HCT116 (cell line): Measurements from ENCODE around the gene PRPF38A. TPM values are rescaled to one million over a fixed set of nuclear protein-coding genes. Genes with fewer than 3 reads are reported as not detected.

Experiments used
- ATAC-seq: fragments of 200-7000 bp; cut with Tn5 transposase; 2 replicates; pipeline ENCODE4 v1.9.1; 2020; ENCODE audit warnings: mild to moderate bottlenecking, moderate library complexity
- BruUV-seq: library from RNA; stranded (reverse); fragments of 400-500 nt; replicated peaks from 2 replicates; lab custom pipeline; 2021; lab: Mats Ljungman, UMichigan
- CTCF ChIA-PET: fragments of 300-600 bp; sonication (Branson Sonifier 250); formaldehyde crosslinking; loops from one replicate; lab custom pipeline; 2021; ENCODE audit warnings: antibody characterized with exemption; lab: Charles Lee
- POLR2A ChIA-PET: fragments of 300-600, 350-600 bp; sonication (Branson Sonifier 250); formaldehyde crosslinking; loops from one replicate; lab custom pipeline; 2021; ENCODE audit warnings: antibody characterized with exemption; lab: Charles Lee
- RAD21 ChIA-PET, 2 experiments: fragments of 300-600 bp; sonication (Branson Sonifier 250); formaldehyde crosslinking; loops; one replicate each; lab custom pipeline; 2023; ENCODE audit warnings: low total read pairs in 2 of 2; ENCODE audit not compliant: uncharacterized antibody in 2 of 2, unreplicated experiment in 2 of 2, low non-redundant PET in 1 of 2; lab: Charles Lee
- DNase-seq: peaks from one replicate; pipeline ENCODE4 v3.0.0-alpha.2; 2010; ENCODE audit warnings: low read depth, low spot score
- H2AFZ ChIP-seq: fragments of 200-600 bp; shearing (Covaris generic), sonication (generic); 2 replicates; pipeline ENCODE4 v1.6.1; 2017; ENCODE audit warnings: low read depth, mixed run types, mixed read lengths, antibody characterized with exemption, low read length; ENCODE audit not compliant: poor library complexity, severe bottlenecking
- H3K27ac ChIP-seq: 2 replicates; pipeline ENCODE4 v1.5.1; 2012; ENCODE audit warnings: low read depth, low read length
- H3K27me3 ChIP-seq: fragments of 200-600 bp; sonication (generic); 2 replicates; pipeline ENCODE4 v1.6.1; 2016; ENCODE audit warnings: mixed run types, low read length, mixed read lengths; ENCODE audit not compliant: insufficient read depth
- H3K36me3 ChIP-seq, 2 experiments: fragments of 200-500 bp in 1 of 2; fragments of 200-600 bp in 1 of 2; sonication (Bioruptor generic) in 1 of 2; sonication (generic) in 1 of 2; 2 replicates each; pipeline versions ENCODE4 v1.5.1 to v1.6.1; 2014 to 2016; ENCODE audit warnings: low read length in 2 of 2, inconsistent platforms in 1 of 2, mixed read lengths in 1 of 2, mixed run types in 1 of 2; ENCODE audit not compliant: insufficient read depth in 2 of 2, control insufficient read depth in 1 of 2
- H3K4me1 ChIP-seq, 2 experiments: fragments of 200-600 bp in 1 of 2; sonication (generic) in 1 of 2; 2 replicates each; pipeline versions ENCODE4 v1.5.1 to v1.6.1; 2012 to 2017; ENCODE audit warnings: low read length in 2 of 2, inconsistent platforms in 1 of 2, mild to moderate bottlenecking in 1 of 2, mixed read lengths in 1 of 2, mixed run types in 1 of 2, moderate library complexity in 1 of 2; ENCODE audit not compliant: insufficient read depth in 2 of 2, control insufficient read depth in 1 of 2
- H3K4me2 ChIP-seq: fragments of 200-600 bp; sonication (generic); 2 replicates; pipeline ENCODE4 v1.6.1; 2017; ENCODE audit warnings: mixed run types, low read length, mixed read lengths
- H3K4me3 ChIP-seq, 2 experiments: fragments of 200-600 bp in 1 of 2; sonication (generic) in 1 of 2; replicated peaks in 1 of 2; 2 replicates each; pipeline ENCODE4 v1.5.1; 2011 to 2016; ENCODE audit warnings: low read length in 2 of 2, control low read depth in 1 of 2, low read depth in 1 of 2, mild to moderate bottlenecking in 1 of 2, mixed read lengths in 1 of 2, mixed run types in 1 of 2
- H3K79me2 ChIP-seq: fragments of 200-600 bp; sonication (generic); 2 replicates; pipeline ENCODE4 v1.6.1; 2017; ENCODE audit warnings: mild to moderate bottlenecking, mixed run types, low read length, moderate library complexity, mixed read lengths; ENCODE audit not compliant: insufficient read depth
- H3K9ac ChIP-seq: fragments of 200-600 bp; sonication (generic); 2 replicates; pipeline ENCODE4 v1.6.1; 2016; ENCODE audit warnings: low read length, mixed read lengths
- H3K9me2 ChIP-seq: fragments of 200-600 bp; sonication (generic), shearing (Covaris generic); 2 replicates; pipeline ENCODE4 v1.6.1; 2017; ENCODE audit warnings: mixed run types, mild to moderate bottlenecking, moderate library complexity; ENCODE audit not compliant: insufficient read depth
- H3K9me3 ChIP-seq, 2 experiments: fragments of 200-500 bp in 1 of 2; fragments of 200-600 bp in 1 of 2; sonication (Bioruptor generic) in 1 of 2; sonication (generic) in 1 of 2; 2 replicates each; pipeline ENCODE4 v1.6.1; 2014 to 2017; ENCODE audit warnings: low read length in 2 of 2, mixed read lengths in 2 of 2, inconsistent platforms in 1 of 2, low read depth in 1 of 2, mild to moderate bottlenecking in 1 of 2, mixed run types in 1 of 2, moderate library complexity in 1 of 2; ENCODE audit not compliant: control insufficient read depth in 1 of 2, insufficient read depth in 1 of 2
- H4K20me1 ChIP-seq: fragments of 200-600 bp; sonication (generic), shearing (Covaris generic); 2 replicates; pipeline ENCODE4 v1.6.1; 2017; ENCODE audit warnings: mixed run types, mild to moderate bottlenecking, moderate library complexity; ENCODE audit not compliant: insufficient read depth
- CBX3 ChIP-seq: IDR thresholded peaks from 2 replicates; pipeline ENCODE4 v1.6.1; 2012; ENCODE audit warnings: low read depth
- CEBPB ChIP-seq: IDR thresholded peaks from 2 replicates; pipeline ENCODE4 v1.6.1; 2012; ENCODE audit warnings: low read depth
- EZH2 ChIP-seq: fragments of 200-600 bp; sonication (generic); IDR thresholded peaks from 2 replicates; pipeline ENCODE4 v1.6.1; 2017; ENCODE audit warnings: antibody characterized with exemption, mixed run types
- EZH2phosphoT487 ChIP-seq: fragments of 200-600 bp; IDR thresholded peaks from 2 replicates; pipeline ENCODE4 v1.6.1; 2018; ENCODE audit warnings: antibody characterized with exemption, borderline replicate concordance
- FOSL1 ChIP-seq: IDR thresholded peaks from 2 replicates; pipeline ENCODE4 v1.6.1; 2012; ENCODE audit warnings: low read depth
- POLR2A ChIP-seq: IDR thresholded peaks from 2 replicates; pipeline ENCODE4 v1.7.0; 2011; ENCODE audit warnings: borderline replicate concordance; ENCODE audit not compliant: insufficient read depth, insufficient read length; ENCODE audit errors: extremely low read depth
- RAD21 ChIP-seq: IDR thresholded peaks from 2 replicates; pipeline ENCODE4 v1.6.1; 2012; ENCODE audit warnings: low read depth, mild to moderate bottlenecking
- SIN3A ChIP-seq: IDR thresholded peaks from 2 replicates; pipeline ENCODE4 v1.6.1; 2012; ENCODE audit warnings: low read depth
- SP1 ChIP-seq: IDR thresholded peaks from 2 replicates; pipeline ENCODE4 v1.6.1; 2012; ENCODE audit warnings: low read depth
- SRF ChIP-seq: IDR thresholded peaks from 2 replicates; pipeline ENCODE4 v1.6.1; 2012; ENCODE audit warnings: low read depth
- YY1 ChIP-seq: IDR thresholded peaks from 2 replicates; pipeline ENCODE4 v1.6.1; 2011; ENCODE audit warnings: low read length, low read depth, moderate library complexity, mild to moderate bottlenecking; ENCODE audit not compliant: insufficient replicate concordance; ENCODE audit errors: extremely low read depth
- ZFX ChIP-seq: fragments of 450-650 bp; IDR thresholded peaks from 2 replicates; pipeline ENCODE4 v1.6.1; 2017
- intact Hi-C: fragments of 100-400 bp; cut with micrococcal nuclease; formaldehyde crosslinking; loops from 2 replicates; pipeline ENCODE4 v1.10.0; 2022
- total RNA-seq: library from RNA; stranded (reverse); gene quantifications from one replicate; pipeline ENCODE4 v1.2.1, GENCODE V29; 2021; ENCODE audit not compliant: unreplicated experiment
- TF ChIP-seq, protein P1 (sequence below): IDR thresholded peaks from 2 replicates; pipeline ENCODE4 v1.6.1; 2011; ENCODE audit warnings: mild to moderate bottlenecking, low read length, moderate library complexity; ENCODE audit not compliant: insufficient replicate concordance; ENCODE audit errors: extremely low read depth
- TF ChIP-seq, protein P2 (sequence below): IDR thresholded peaks from 2 replicates; pipeline ENCODE4 v1.6.1; 2012
- TF ChIP-seq, protein P3 (sequence below), 3 experiments: fragments of 200-600 bp in 1 of 3; sonication (generic) in 1 of 3; IDR thresholded peaks in 2 of 3; conservative IDR thresholded peaks in 1 of 3; 2 replicates each; pipeline ENCODE4 v1.5.1; 2012 to 2017; ENCODE audit warnings: low read depth in 2 of 3, low read length in 2 of 3, antibody characterized with exemption in 1 of 3, borderline replicate concordance in 1 of 3, control low read depth in 1 of 3, mild to moderate bottlenecking in 1 of 3, mixed read lengths in 1 of 3, mixed run types in 1 of 3, moderate library complexity in 1 of 3; ENCODE audit not compliant: insufficient read depth in 1 of 3
- TF ChIP-seq, protein P4 (sequence below): IDR thresholded peaks from 2 replicates; pipeline ENCODE4 v1.6.1; 2012; ENCODE audit warnings: low read depth
- TF ChIP-seq, protein P5 (sequence below): IDR thresholded peaks from 2 replicates; pipeline ENCODE4 v1.6.1; 2012

Gene PRPF38A
- total RNA-seq, 1 experiment from 2014 or later: 50.2 TPM

DNA sequence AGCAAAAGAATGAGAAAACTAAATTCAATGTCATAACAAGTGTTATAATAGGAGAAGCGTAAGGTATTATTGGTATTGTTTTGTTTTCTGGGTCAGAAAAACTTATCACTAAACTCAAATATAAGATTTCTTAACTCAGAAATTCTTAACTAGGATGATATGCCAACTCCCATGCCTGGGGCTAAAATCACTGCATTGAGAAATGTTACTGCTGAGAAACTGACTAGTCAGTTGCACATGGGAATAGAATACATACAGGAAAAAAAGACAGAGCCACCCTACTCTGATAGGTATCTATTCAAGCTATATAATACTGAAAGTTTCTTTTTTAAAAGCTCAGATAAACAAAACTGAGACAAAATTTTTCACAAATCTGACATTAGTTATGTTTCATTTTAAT, 56.3 kb downstream of the PRPF38A start:
- Histone ChIP-seq H3K4me3 (no peak overlapping the region), H3K4me2 (no peak overlapping the region), H2AFZ (no peak overlapping the region), H4K20me1 (no peaks in the 10 kb centered on the region), H3K9ac (no peak overlapping the region), H3K27ac (no peak overlapping the region), H3K36me3 (no peaks in the 10 kb centered on the region), H3K9me3 (no peaks in the 10 kb centered on the region), H3K4me1 (no peaks in the 10 kb centered on the region), H3K27me3 (no peaks in the 10 kb centered on the region), H3K9me2 (no peaks in the 10 kb centered on the region), H3K79me2 (no peaks in the 10 kb centered on the region)
- no peak for ATAC-seq
- intact Hi-C loops: no loop called here
- TF ChIP-seq POLR2A: no peak
- no peak for TF ChIP-seq SRF
- TF ChIP-seq, protein P1, sequence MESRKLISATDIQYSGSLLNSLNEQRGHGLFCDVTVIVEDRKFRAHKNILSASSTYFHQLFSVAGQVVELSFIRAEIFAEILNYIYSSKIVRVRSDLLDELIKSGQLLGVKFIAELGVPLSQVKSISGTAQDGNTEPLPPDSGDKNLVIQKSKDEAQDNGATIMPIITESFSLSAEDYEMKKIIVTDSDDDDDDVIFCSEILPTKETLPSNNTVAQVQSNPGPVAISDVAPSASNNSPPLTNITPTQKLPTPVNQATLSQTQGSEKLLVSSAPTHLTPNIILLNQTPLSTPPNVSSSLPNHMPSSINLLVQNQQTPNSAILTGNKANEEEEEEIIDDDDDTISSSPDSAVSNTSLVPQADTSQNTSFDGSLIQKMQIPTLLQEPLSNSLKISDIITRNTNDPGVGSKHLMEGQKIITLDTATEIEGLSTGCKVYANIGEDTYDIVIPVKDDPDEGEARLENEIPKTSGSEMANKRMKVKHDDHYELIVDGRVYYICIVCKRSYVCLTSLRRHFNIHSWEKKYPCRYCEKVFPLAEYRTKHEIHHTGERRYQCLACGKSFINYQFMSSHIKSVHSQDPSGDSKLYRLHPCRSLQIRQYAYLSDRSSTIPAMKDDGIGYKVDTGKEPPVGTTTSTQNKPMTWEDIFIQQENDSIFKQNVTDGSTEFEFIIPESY: no peak
- TF ChIP-seq FOSL1: no peak
- TF ChIP-seq, protein P2, sequence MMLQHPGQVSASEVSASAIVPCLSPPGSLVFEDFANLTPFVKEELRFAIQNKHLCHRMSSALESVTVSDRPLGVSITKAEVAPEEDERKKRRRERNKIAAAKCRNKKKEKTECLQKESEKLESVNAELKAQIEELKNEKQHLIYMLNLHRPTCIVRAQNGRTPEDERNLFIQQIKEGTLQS: no peak
- TF ChIP-seq EZH2: no peak
- no peak for TF ChIP-seq SP1
- no peak for TF ChIP-seq CEBPB
- no peak for TF ChIP-seq SIN3A
- no peak for TF ChIP-seq RAD21
- TF ChIP-seq YY1: no peak
- no peak for TF ChIP-seq ZFX
- TF ChIP-seq, protein P3, sequence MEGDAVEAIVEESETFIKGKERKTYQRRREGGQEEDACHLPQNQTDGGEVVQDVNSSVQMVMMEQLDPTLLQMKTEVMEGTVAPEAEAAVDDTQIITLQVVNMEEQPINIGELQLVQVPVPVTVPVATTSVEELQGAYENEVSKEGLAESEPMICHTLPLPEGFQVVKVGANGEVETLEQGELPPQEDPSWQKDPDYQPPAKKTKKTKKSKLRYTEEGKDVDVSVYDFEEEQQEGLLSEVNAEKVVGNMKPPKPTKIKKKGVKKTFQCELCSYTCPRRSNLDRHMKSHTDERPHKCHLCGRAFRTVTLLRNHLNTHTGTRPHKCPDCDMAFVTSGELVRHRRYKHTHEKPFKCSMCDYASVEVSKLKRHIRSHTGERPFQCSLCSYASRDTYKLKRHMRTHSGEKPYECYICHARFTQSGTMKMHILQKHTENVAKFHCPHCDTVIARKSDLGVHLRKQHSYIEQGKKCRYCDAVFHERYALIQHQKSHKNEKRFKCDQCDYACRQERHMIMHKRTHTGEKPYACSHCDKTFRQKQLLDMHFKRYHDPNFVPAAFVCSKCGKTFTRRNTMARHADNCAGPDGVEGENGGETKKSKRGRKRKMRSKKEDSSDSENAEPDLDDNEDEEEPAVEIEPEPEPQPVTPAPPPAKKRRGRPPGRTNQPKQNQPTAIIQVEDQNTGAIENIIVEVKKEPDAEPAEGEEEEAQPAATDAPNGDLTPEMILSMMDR (IDR thresholded peaks at IDR 0.05 in 2 of 3, conservative IDR thresholded peaks at IDR 0.05 in 1 of 3; ENCODE audit: borderline replicate concordance in 1 of 3, insufficient read depth in 1 of 3, low read depth in 2 of 3, low read length in 2 of 3): no peak
- TF ChIP-seq, protein P4, sequence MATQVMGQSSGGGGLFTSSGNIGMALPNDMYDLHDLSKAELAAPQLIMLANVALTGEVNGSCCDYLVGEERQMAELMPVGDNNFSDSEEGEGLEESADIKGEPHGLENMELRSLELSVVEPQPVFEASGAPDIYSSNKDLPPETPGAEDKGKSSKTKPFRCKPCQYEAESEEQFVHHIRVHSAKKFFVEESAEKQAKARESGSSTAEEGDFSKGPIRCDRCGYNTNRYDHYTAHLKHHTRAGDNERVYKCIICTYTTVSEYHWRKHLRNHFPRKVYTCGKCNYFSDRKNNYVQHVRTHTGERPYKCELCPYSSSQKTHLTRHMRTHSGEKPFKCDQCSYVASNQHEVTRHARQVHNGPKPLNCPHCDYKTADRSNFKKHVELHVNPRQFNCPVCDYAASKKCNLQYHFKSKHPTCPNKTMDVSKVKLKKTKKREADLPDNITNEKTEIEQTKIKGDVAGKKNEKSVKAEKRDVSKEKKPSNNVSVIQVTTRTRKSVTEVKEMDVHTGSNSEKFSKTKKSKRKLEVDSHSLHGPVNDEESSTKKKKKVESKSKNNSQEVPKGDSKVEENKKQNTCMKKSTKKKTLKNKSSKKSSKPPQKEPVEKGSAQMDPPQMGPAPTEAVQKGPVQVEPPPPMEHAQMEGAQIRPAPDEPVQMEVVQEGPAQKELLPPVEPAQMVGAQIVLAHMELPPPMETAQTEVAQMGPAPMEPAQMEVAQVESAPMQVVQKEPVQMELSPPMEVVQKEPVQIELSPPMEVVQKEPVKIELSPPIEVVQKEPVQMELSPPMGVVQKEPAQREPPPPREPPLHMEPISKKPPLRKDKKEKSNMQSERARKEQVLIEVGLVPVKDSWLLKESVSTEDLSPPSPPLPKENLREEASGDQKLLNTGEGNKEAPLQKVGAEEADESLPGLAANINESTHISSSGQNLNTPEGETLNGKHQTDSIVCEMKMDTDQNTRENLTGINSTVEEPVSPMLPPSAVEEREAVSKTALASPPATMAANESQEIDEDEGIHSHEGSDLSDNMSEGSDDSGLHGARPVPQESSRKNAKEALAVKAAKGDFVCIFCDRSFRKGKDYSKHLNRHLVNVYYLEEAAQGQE: no peak
- TF ChIP-seq EZH2phosphoT487: no peak
- TF ChIP-seq CBX3: no peak
- TF ChIP-seq, protein P5, sequence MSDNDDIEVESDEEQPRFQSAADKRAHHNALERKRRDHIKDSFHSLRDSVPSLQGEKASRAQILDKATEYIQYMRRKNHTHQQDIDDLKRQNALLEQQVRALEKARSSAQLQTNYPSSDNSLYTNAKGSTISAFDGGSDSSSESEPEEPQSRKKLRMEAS: no peak
- CTCF ChIA-PET: no interaction called here
- RAD21 ChIA-PET: no interaction called here
- POLR2A ChIA-PET: no interaction called here
- BruUV-seq: no TSS peak
- DNase-seq: no peak
